ENCODE results near the gene SYNE3. TPM values are rescaled to one million over a fixed set of nuclear protein-coding genes. Genes with fewer than 3 reads are reported as not detected.
A peak's percentile ranks its signal among the peaks of the same experiment; 100 is the strongest.

SYNE3 gene
- total RNA-seq, 1 donor from 2014 or later, result 11.3 TPM

GRCh38 chr14:95483309-95484165 lies 32.9 kb downstream of the SYNE3 start:
- TF ChIP-seq CTCF (IDR thresholded peaks at IDR 0.05; ENCODE audit: borderline replicate concordance), result no peak
- DNase-seq, result peak; percentile 79
- intact Hi-C loops (cut with micrococcal nuclease), result no loop called here
- Histone ChIP-seq H3K4me1 (peaks cover 84% of the 10 kb centered on the region), H3K27me3 (ENCODE audit: low read depth) (no peaks in the 10 kb centered on the region), H3K36me3 (no peaks in the 10 kb centered on the region), H3K4me3 (no peak overlapping the region), H3K9me3 (replicated peaks) (no peaks in the 10 kb centered on the region), H3K27ac (replicated peaks) (peak overlapping the region; percentile 83)

DNA sequence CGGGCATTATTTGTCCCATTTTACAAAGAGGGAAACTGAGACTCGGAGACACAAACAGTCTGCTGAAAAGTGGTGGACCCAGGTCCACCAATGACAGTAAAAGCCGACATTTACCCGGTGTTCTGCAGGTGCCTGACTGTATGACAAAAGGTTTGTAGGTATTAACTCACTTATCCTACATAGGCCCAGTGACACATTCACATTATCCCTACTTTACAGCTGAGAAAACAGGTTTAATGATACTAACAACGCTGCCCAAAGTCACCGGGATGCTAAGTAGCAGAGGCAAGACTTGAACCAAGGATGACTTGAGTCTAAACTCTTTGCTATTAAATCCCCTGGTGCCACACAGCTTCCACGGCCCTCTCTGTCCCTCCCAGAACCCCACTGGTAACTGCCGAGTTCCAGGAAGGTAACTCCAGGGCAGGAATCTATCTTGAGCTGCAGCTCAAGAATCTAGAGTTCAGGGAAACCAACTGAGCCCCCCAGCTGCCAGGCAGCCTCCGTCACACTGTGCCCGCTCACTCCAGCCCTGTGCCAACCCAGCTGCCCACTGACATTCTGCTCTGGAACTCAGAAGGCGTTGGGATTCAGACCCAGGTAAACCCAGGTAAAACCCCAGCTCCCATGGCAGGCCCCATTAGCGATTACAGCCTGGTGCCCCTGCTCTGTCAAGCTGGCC lies 33.7 kb downstream of the SYNE3 start:
- Histone ChIP-seq H3K27ac (replicated peaks) (peak overlapping the region; percentile 83), H3K4me1 (peaks cover 88% of the 10 kb centered on the region), H3K9me3 (replicated peaks) (no peaks in the 10 kb centered on the region), H3K36me3 (no peaks in the 10 kb centered on the region), H3K27me3 (ENCODE audit: low read depth) (no peaks in the 10 kb centered on the region), H3K4me3 (no peak overlapping the region)
- no peak for DNase-seq
- no peak for TF ChIP-seq CTCF (IDR thresholded peaks at IDR 0.05; ENCODE audit: borderline replicate concordance)
- intact Hi-C loops (cut with micrococcal nuclease), result no loop called here

DNA sequence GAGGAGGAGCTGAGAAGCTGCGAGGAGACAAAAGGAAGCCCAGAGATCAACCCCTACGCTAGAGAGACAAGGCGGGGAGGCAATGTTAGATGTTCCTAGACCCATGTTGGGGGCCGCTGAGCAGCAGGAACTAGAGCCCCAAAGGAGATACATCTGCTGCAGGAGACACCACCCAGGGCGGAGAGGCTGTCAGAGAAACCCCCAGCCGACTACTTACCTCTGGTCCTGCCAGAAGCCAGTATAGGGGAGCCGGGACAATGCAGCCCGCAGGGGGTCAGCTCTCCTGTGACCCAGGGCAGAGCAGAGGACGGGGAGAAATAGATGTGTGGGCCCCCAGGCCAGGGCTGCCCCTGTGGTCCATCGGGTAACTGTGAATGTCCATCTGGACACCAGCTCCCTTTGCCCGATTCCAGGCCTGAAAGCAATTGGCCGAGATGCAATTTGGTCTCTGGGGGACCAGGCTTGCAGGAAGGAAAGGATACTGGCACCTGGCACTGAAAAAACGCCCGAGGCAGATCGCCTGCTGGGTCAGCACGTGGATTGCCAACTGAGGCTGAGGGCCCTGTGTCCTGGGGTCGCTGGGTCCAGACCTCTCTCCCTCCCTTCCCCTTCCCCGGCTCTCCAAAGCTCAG lies 34.9 kb downstream of the SYNE3 start:
- no peak for DNase-seq
- TF ChIP-seq CTCF (IDR thresholded peaks at IDR 0.05; ENCODE audit: borderline replicate concordance), result no peak
- H3K4me3 ChIP-seq, result no peak overlapping the region
- H3K9me3 ChIP-seq (replicated peaks), result no peaks in the 10 kb centered on the region
- peaks cover 88% of the 10 kb centered on the region for H3K4me1 ChIP-seq
- H3K27me3 ChIP-seq (ENCODE audit: low read depth), result no peaks in the 10 kb centered on the region
- intact Hi-C loops (cut with micrococcal nuclease), result no loop called here
- H3K27ac ChIP-seq (replicated peaks), result peak overlapping the region; percentile 83
- H3K36me3 ChIP-seq, result no peaks in the 10 kb centered on the region

DNA sequence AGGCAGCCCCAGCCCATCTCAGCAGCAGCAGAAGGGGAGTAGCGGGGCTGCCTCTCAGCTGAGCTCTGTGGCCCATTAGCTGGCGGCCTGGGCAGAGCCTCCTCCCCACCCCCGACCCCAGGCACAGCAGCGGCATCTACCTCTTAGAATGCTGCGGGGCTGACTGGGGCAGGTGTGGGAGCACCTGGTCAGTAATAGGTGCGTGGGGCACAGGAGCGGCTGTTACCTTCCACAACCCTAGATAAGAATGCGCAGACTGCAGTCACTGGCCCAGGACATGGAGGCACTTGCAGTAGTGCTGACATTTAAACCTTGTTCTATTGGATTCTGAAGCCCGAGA lies 35.6 kb downstream of the SYNE3 start:
- intact Hi-C loops (cut with micrococcal nuclease), result no loop called here
- no peak for DNase-seq
- H3K4me3 ChIP-seq, result no peak overlapping the region
- no peak for TF ChIP-seq CTCF (IDR thresholded peaks at IDR 0.05; ENCODE audit: borderline replicate concordance)
- peaks cover 86% of the 10 kb centered on the region for H3K4me1 ChIP-seq
- H3K36me3 ChIP-seq, result no peaks in the 10 kb centered on the region
- no peaks in the 10 kb centered on the region for H3K27me3 ChIP-seq (ENCODE audit: low read depth)
- peak overlapping the region; percentile 83 for H3K27ac ChIP-seq (replicated peaks)
- no peaks in the 10 kb centered on the region for H3K9me3 ChIP-seq (replicated peaks)

DNA sequence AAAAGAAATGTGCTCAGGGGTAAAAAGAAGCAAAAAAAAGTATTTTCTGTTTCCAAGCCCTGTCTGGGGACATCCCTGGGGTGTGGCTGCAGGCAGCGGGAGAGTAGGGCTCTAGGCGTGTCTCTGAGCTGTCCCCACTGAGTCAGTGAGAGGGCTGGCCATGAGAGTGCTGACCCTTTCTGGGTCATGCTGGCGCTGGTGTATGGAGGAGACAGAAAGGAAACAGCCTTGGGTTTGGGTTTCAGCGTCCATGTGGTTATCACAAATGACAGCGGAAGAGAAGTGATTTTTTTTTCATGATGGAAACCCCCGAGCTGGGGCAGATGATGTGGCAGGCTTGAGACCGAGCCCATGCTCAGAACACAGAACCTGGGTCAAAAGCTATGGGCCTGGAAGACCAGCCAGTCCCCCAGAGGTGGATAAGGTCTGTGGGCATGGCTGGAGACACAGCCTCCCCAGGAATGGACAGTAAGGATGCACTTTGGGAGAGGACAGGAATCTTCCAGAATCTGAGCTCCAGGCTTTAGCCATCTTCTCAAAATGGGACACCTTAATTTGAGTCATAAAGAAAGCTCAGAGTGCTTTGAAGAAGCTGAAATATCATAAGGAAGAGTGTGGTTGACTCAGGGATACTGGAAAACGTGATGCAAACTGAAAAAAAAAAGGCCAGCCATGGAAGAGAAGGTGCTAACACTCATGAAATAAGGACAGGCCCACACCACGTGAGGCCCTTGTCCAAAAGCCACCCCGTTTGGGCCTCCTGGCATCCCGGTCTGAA lies 36.2 kb downstream of the SYNE3 start:
- Histone ChIP-seq H3K4me1 (peaks cover 80% of the 10 kb centered on the region), H3K27me3 (ENCODE audit: low read depth) (no peaks in the 10 kb centered on the region), H3K9me3 (replicated peaks) (no peaks in the 10 kb centered on the region), H3K36me3 (peaks cover under 1% of the 10 kb centered on the region), H3K27ac (replicated peaks) (peak overlapping the region; percentile 83), H3K4me3 (no peak overlapping the region)
- DNase-seq, result peak; percentile 78
- TF ChIP-seq CTCF (IDR thresholded peaks at IDR 0.05; ENCODE audit: borderline replicate concordance), result no peak
- intact Hi-C loops (cut with micrococcal nuclease), result no loop called here
